ENCODE data around the gene APLP1.

The APLP1 gene

DNA sequence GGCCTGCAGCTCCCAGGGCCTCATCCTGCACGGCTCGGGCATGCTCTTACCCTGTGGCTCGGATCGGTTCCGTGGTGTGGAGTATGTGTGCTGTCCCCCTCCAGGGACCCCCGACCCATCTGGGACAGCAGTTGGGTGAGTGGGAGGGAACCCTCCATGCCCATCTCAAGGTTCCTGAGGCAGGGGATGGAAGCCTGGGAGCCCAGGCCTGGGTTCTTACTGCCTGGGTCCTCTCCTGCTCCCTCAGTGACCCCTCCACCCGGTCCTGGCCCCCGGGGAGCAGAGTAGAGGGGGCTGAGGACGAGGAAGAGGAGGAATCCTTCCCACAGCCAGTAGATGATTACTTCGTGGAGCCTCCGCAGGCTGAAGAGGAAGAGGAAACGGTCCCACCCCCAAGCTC is 3.2 kb downstream of the APLP1 start:
- Histone ChIP-seq H2BK5ac (ENCODE audit: low read depth, low read length, poor library complexity) (no peak overlapping the region), H3K23ac (ENCODE audit: low read length) (no peak overlapping the region), H4K8ac (ENCODE audit: low read depth, low read length) (no peak overlapping the region), H3K18ac (ENCODE audit: low read length) (no peak overlapping the region), H3K4me1 (ENCODE audit: control insufficient read depth in 1 of 2, insufficient read depth in 2 of 2, low read length in 2 of 2) (peaks cover 12% of the 10 kb centered on the region in 2 experiments), H2BK12ac (ENCODE audit: low read length) (no peak overlapping the region), H3K79me2 (ENCODE audit: control insufficient read depth, insufficient read depth, low read length, poor library complexity) (no peaks in the 10 kb centered on the region), H4K12ac (ENCODE audit: low read depth, low read length) (no peak overlapping the region), H3K79me1 (ENCODE audit: low read length) (no peaks in the 10 kb centered on the region), H3K27me3 (ENCODE audit: insufficient read depth, low read length) (peaks cover 13% of the 10 kb centered on the region), H4K91ac (ENCODE audit: low read depth, low read length) (no peak overlapping the region), H3K4me3 (ENCODE audit: low read depth, low read length) (no peak overlapping the region), H3K4me2 (ENCODE audit: low read length) (no peak overlapping the region), H2AFZ (ENCODE audit: insufficient read depth, low read length, poor library complexity) (no peak overlapping the region), H3K14ac (ENCODE audit: low read length) (no peak overlapping the region), H3K4ac (ENCODE audit: low read depth, low read length) (no peak overlapping the region), H3K36me3 (ENCODE audit: control insufficient read depth in 1 of 2, insufficient read depth in 2 of 2, low read length in 2 of 2) (no peaks in the 10 kb centered on the region), H2BK120ac (ENCODE audit: insufficient read depth, low read length, poor library complexity) (no peak overlapping the region), H3K27ac (ENCODE audit: low read depth, low read length) (no peak overlapping the region), H3K9ac (ENCODE audit: low read length) (no peak overlapping the region), H2AK5ac (ENCODE audit: low read length) (no peak overlapping the region), H3K9me3 (ENCODE audit: insufficient read depth, low read depth, low read length) (peaks cover 2% of the 10 kb centered on the region)
- no peak for DNase-seq
- WGBS (ENCODE audit: extremely low coverage, insufficient coverage, insufficient read length), result no CpG with 5 or more reads among the region's 12 CpGs

DNA sequence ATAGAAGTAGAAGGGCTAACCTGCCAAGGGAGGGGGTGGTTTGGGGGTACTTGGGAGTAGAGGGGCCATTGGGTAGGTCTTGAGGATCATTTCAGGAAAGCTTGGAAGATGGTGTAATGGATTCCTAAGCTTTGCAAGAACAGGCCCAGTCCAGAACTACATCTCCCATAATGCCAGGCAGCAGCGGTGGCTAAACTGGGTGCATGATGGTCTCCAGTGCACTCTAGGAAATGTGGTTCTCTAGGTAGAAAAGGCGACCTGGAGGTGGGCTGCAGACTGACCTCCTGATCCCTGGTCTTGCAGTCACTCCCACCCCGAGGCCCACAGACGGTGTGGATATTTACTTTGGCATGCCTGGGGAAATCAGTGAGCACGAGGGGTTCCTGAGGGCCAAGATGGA is 3.8 kb downstream of the APLP1 start:
- Histone ChIP-seq H2AK5ac (ENCODE audit: low read length) (no peak overlapping the region), H3K9me3 (ENCODE audit: insufficient read depth, low read depth, low read length) (peaks cover 2% of the 10 kb centered on the region)
- no CpG with 5 or more reads among the region's 5 CpGs for WGBS (ENCODE audit: extremely low coverage, insufficient coverage, insufficient read length)

DNA sequence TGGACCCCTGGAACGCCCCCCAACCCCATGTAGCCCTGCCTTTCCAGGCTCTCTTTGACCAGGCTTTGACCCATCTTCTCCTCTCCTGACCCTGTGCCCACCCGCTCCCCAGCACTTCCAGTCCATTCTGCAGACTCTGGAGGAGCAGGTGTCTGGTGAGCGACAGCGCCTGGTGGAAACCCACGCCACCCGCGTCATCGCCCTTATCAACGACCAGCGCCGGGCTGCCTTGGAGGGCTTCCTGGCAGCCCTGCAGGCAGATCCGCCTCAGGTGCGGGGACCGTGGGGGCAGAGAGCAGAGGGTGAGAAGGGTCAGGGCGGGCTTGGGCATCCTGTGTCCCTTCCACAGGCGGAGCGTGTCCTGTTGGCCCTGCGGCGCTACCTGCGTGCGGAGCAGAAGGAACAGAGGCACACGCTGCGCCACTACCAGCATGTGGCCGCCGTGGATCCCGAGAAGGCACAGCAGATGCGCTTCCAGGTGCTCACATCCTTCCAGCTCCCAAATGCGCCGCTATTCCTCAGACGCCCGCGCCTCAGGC is 6.1 kb downstream of the APLP1 start:
- Histone ChIP-seq H4K8ac (ENCODE audit: low read depth, low read length) (no peak overlapping the region), H3K27me3 (ENCODE audit: insufficient read depth, low read length) (peaks cover 2% of the 10 kb centered on the region), H2BK120ac (ENCODE audit: insufficient read depth, low read length, poor library complexity) (no peak overlapping the region), H3K9me3 (ENCODE audit: insufficient read depth, low read depth, low read length) (peaks cover 2% of the 10 kb centered on the region), H3K4me2 (ENCODE audit: low read length) (no peak overlapping the region), H3K36me3 (ENCODE audit: control insufficient read depth in 1 of 2, insufficient read depth in 2 of 2, low read length in 2 of 2) (no peaks in the 10 kb centered on the region), H2BK5ac (ENCODE audit: low read depth, low read length, poor library complexity) (no peak overlapping the region), H3K14ac (ENCODE audit: low read length) (no peak overlapping the region), H4K12ac (ENCODE audit: low read depth, low read length) (no peak overlapping the region), H2AFZ (ENCODE audit: insufficient read depth, low read length, poor library complexity) (no peak overlapping the region), H2BK12ac (ENCODE audit: low read length) (no peak overlapping the region), H3K27ac (ENCODE audit: low read depth, low read length) (no peak overlapping the region), H3K4me1 (ENCODE audit: control insufficient read depth in 1 of 2, insufficient read depth in 2 of 2, low read length in 2 of 2) (peaks cover 5% of the 10 kb centered on the region in 2 experiments), H3K4me3 (ENCODE audit: low read depth, low read length) (no peak overlapping the region), H3K23ac (ENCODE audit: low read length) (no peak overlapping the region), H3K18ac (ENCODE audit: low read length) (no peak overlapping the region), H3K4ac (ENCODE audit: low read depth, low read length) (no peak overlapping the region), H4K91ac (ENCODE audit: low read depth, low read length) (no peak overlapping the region), H2AK5ac (ENCODE audit: low read length) (no peak overlapping the region), H3K9ac (ENCODE audit: low read length) (no peak overlapping the region), H3K79me2 (ENCODE audit: control insufficient read depth, insufficient read depth, low read length, poor library complexity) (no peaks in the 10 kb centered on the region), H3K79me1 (ENCODE audit: low read length) (no peaks in the 10 kb centered on the region)
- WGBS (ENCODE audit: extremely low coverage, insufficient coverage, insufficient read length), result no CpG with 5 or more reads among the region's 32 CpGs
- DNase-seq, result peak in 1 of 2 donors; percentile 21

More for the DNA sequence above, 3.8 kb downstream of the APLP1 start:
- H4K12ac ChIP-seq (ENCODE audit: low read depth, low read length), result no peak overlapping the region
- H3K18ac ChIP-seq (ENCODE audit: low read length), result no peak overlapping the region
- H4K91ac ChIP-seq (ENCODE audit: low read depth, low read length), result no peak overlapping the region
- H3K36me3 ChIP-seq (ENCODE audit: control insufficient read depth in 1 of 2, insufficient read depth in 2 of 2, low read length in 2 of 2), result no peaks in the 10 kb centered on the region
- H3K4me2 ChIP-seq (ENCODE audit: low read length), result no peak overlapping the region
- H4K8ac ChIP-seq (ENCODE audit: low read depth, low read length), result no peak overlapping the region
- DNase-seq, result no peak
- no peak overlapping the region for H2AFZ ChIP-seq (ENCODE audit: insufficient read depth, low read length, poor library complexity)
- no peaks in the 10 kb centered on the region for H3K79me2 ChIP-seq (ENCODE audit: control insufficient read depth, insufficient read depth, low read length, poor library complexity)
- peaks cover 12% of the 10 kb centered on the region in 2 experiments for H3K4me1 ChIP-seq (ENCODE audit: control insufficient read depth in 1 of 2, insufficient read depth in 2 of 2, low read length in 2 of 2)
- no peak overlapping the region for H2BK12ac ChIP-seq (ENCODE audit: low read length)
- H3K27ac ChIP-seq (ENCODE audit: low read depth, low read length), result no peak overlapping the region
- H2BK120ac ChIP-seq (ENCODE audit: insufficient read depth, low read length, poor library complexity), result no peak overlapping the region
- H3K79me1 ChIP-seq (ENCODE audit: low read length), result no peaks in the 10 kb centered on the region
- no peak overlapping the region for H3K14ac ChIP-seq (ENCODE audit: low read length)
- H3K4me3 ChIP-seq (ENCODE audit: low read depth, low read length), result no peak overlapping the region
- H3K9ac ChIP-seq (ENCODE audit: low read length), result no peak overlapping the region
- peaks cover 13% of the 10 kb centered on the region for H3K27me3 ChIP-seq (ENCODE audit: insufficient read depth, low read length)
- H3K4ac ChIP-seq (ENCODE audit: low read depth, low read length), result no peak overlapping the region
- no peak overlapping the region for H3K23ac ChIP-seq (ENCODE audit: low read length)
- no peak overlapping the region for H2BK5ac ChIP-seq (ENCODE audit: low read depth, low read length, poor library complexity)

DNA sequence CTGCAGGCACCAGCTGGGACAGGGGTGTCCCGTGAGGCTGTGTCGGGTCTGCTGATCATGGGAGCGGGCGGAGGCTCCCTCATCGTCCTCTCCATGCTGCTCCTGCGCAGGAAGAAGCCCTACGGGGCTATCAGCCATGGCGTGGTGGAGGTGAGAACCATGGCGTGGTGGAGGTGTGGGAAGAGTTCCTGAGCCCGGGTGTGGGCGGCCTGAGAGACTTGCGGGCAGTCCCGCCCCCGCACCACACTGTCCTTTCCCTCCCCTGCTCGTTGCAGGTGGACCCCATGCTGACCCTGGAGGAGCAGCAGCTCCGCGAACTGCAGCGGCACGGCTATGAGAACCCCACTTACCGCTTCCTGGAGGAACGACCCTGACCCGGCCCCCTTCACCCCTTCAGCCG is 10.7 kb downstream of the APLP1 start:
- H3K18ac ChIP-seq (ENCODE audit: low read length), result no peak overlapping the region
- H3K4me1 ChIP-seq (ENCODE audit: control insufficient read depth in 1 of 2, insufficient read depth in 2 of 2, low read length in 2 of 2), result no peaks in the 10 kb centered on the region
- H3K14ac ChIP-seq (ENCODE audit: low read length), result no peak overlapping the region
- H3K9me3 ChIP-seq (ENCODE audit: insufficient read depth, low read depth, low read length), result no peaks in the 10 kb centered on the region
- H3K79me2 ChIP-seq (ENCODE audit: control insufficient read depth, insufficient read depth, low read length, poor library complexity), result no peaks in the 10 kb centered on the region
- no peak overlapping the region for H4K91ac ChIP-seq (ENCODE audit: low read depth, low read length)
- no peak overlapping the region for H3K4ac ChIP-seq (ENCODE audit: low read depth, low read length)
- H3K4me2 ChIP-seq (ENCODE audit: low read length), result no peak overlapping the region
- no peak overlapping the region for H3K27ac ChIP-seq (ENCODE audit: low read depth, low read length)
- H3K36me3 ChIP-seq (ENCODE audit: control insufficient read depth in 1 of 2, insufficient read depth in 2 of 2, low read length in 2 of 2), result no peaks in the 10 kb centered on the region
- no peak overlapping the region for H4K12ac ChIP-seq (ENCODE audit: low read depth, low read length)
- no peak overlapping the region for H2BK120ac ChIP-seq (ENCODE audit: insufficient read depth, low read length, poor library complexity)
- H2BK5ac ChIP-seq (ENCODE audit: low read depth, low read length, poor library complexity), result no peak overlapping the region
- DNase-seq, result no peak
- no peak overlapping the region for H3K23ac ChIP-seq (ENCODE audit: low read length)
- H3K9ac ChIP-seq (ENCODE audit: low read length), result no peak overlapping the region
- H4K8ac ChIP-seq (ENCODE audit: low read depth, low read length), result no peak overlapping the region
- H3K79me1 ChIP-seq (ENCODE audit: low read length), result no peaks in the 10 kb centered on the region
- peak overlapping the region; percentile 6 for H3K4me3 ChIP-seq (ENCODE audit: low read depth, low read length)
- no CpG with 5 or more reads among the region's 23 CpGs for WGBS (ENCODE audit: extremely low coverage, insufficient coverage, insufficient read length)
- no peaks in the 10 kb centered on the region for H3K27me3 ChIP-seq (ENCODE audit: insufficient read depth, low read length)
- H2AFZ ChIP-seq (ENCODE audit: insufficient read depth, low read length, poor library complexity), result no peak overlapping the region
- H2BK12ac ChIP-seq (ENCODE audit: low read length), result no peak overlapping the region
- H2AK5ac ChIP-seq (ENCODE audit: low read length), result no peak overlapping the region

Data from trophoblast cell (in vitro differentiated cells and primary cell).